Measurements from ENCODE around the gene TIPARP. TPM values are rescaled to one million over a fixed set of nuclear protein-coding genes. Genes with fewer than 3 reads are reported as not detected.

TIPARP gene
- total and polyA plus RNA-seq, 2 of the 8 experiments (the other 6 are each of a cell fraction or from before 2014, with no cell fraction given), result 1.6 to 5.8 TPM

DNA sequence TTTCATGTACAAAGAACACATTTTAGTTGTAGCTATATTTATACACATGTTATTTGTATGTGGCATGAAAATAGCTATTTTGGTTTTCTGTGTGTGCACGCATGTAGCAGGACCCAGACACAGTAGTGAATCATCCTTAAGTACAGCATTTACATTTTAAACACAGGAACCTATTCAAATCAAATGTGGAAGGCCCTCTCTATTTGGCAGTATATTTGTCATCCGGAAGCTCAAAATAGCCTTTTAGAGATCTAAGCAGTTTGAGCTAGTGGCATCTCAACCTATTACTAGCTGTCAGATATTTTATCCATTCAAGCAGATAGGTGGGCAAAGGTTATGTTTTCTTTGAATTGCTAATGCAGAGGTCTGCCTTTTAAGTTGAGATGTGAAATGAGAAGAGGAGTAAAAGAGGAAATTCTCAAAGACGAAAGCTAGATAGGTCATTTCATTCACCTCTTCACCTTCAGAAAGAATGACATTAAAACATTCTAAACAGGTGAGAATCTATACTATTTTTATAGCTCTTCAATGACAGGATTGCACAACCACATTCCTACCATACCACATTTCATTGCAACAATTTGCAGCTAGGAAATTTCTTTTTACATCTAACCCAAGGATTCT lies 46.3 kb upstream of the TIPARP start:
- no peak overlapping the region for H3K4me2 ChIP-seq (ENCODE audit: insufficient read depth in 1 of 2, low read depth in 2 of 2, low read length in 2 of 2)
- FAIRE-seq, result no peak
- no peaks in the 10 kb centered on the region for H3K23me2 ChIP-seq (ENCODE audit: low read depth, low read length)
- no peak overlapping the region for H3K9ac ChIP-seq (replicated peaks in 1 of 4; ENCODE audit: extremely low read depth in 1 of 4, low read depth in 3 of 4, low read length in 3 of 4)
- H2BK20ac ChIP-seq (ENCODE audit: low read length), result no peak overlapping the region
- ChIA-PET CTCF (ENCODE audit: partially characterized antibody) (interaction anchor here (0.8 to 1.7 kb wide), 3 partner anchors 45 to 510 kb away, joined by 3 to 6 read pairs (median 4); no protein-coding TSS in a partner anchor), POLR2A (ENCODE audit: partially characterized antibody) (interaction anchor here (1.0 kb wide), 1 partner anchor 48 kb away, joined by 3 read pairs; no protein-coding TSS in a partner anchor)
- no peaks in the 10 kb centered on the region for H3K9me3 ChIP-seq (ENCODE audit: insufficient read depth in 2 of 2, low read depth in 1 of 2, low read length in 1 of 2)
- H4K5ac ChIP-seq (ENCODE audit: insufficient read length, low read depth, low read length), result no peak overlapping the region
- no peaks in the 10 kb centered on the region for H3K79me1 ChIP-seq (ENCODE audit: low read depth, low read length)
- H2AK5ac ChIP-seq (ENCODE audit: low read depth, low read length), result no peak overlapping the region
- WGBS, 2 experiments (ENCODE audit: extremely low coverage in 1 of 2, insufficient coverage in 1 of 2, insufficient read length in 1 of 2, insufficient replicate concordance in 2 of 2, low coverage in 1 of 2, low lambda C conversion rate in 2 of 2, missing lambda C conversion rate in 1 of 2), result 83% methylated on average over 3 of the region's 3 CpGs; no CpG with 5 or more reads in 1 of the 2 experiments
- no peak overlapping the region for H3K56ac ChIP-seq (replicated peaks; ENCODE audit: insufficient read length, low read depth, low read length)
- no peak overlapping the region for H3K27ac ChIP-seq (ENCODE audit: low read depth, low read length)
- no peak overlapping the region for H2BK120ac ChIP-seq (replicated peaks; ENCODE audit: low read depth, low read length)
- H4K91ac ChIP-seq (replicated peaks; ENCODE audit: insufficient read length, low read length), result no peak overlapping the region
- no peaks in the 10 kb centered on the region for H3K79me2 ChIP-seq (ENCODE audit: control insufficient read depth in 1 of 2, insufficient read depth in 2 of 2, low read length in 2 of 2)
- no peak overlapping the region for H2BK12ac ChIP-seq (ENCODE audit: low read depth, low read length)
- no peaks in the 10 kb centered on the region for H3K36me3 ChIP-seq (ENCODE audit: control insufficient read depth in 2 of 4, insufficient read depth in 4 of 4, low read length in 3 of 4)
- no peak overlapping the region for H3K18ac ChIP-seq (ENCODE audit: extremely low read depth, low read length)
- TF ChIP-seq CBX5 (IDR thresholded peaks at IDR 0.05; ENCODE audit: low read depth, low read length) (no peak), TEAD4 (IDR thresholded peaks at IDR 0.05; ENCODE audit: low read depth, low read length) (peak; percentile 53; the same call in 1 of the 2 replicates), CEBPB (IDR thresholded peaks at IDR 0.05; ENCODE audit: low read depth, low read length) (peak; percentile 93)
- H2BK5ac ChIP-seq (ENCODE audit: low read depth, low read length), result no peak overlapping the region
- H3K4me3 ChIP-seq (ENCODE audit: extremely low read depth in 1 of 4, insufficient read depth in 2 of 4, low read depth in 3 of 4, low read length in 4 of 4), result no peak overlapping the region
- H4K8ac ChIP-seq (ENCODE audit: extremely low read depth, insufficient read depth, low read length), result no peak overlapping the region
- H3K4me1 ChIP-seq (replicated peaks in 1 of 4; ENCODE audit: control insufficient read depth in 3 of 4, insufficient read depth in 4 of 4, low read length in 3 of 4), result peaks cover 0 to 11% (median 5%) of the 10 kb centered on the region in 4 experiments; a peak in 5 of 7 replicates
- H2BK15ac ChIP-seq (ENCODE audit: low read length), result no peak overlapping the region
- no peaks in the 10 kb centered on the region for H3K27me3 ChIP-seq (replicated peaks in 1 of 4; ENCODE audit: control insufficient read depth in 3 of 4, extremely low read depth in 1 of 4, insufficient read depth in 3 of 4, low read length in 3 of 4)
- H3K23ac ChIP-seq (ENCODE audit: insufficient read length), result no peak overlapping the region
- H3K4ac ChIP-seq (replicated peaks; ENCODE audit: insufficient read length, low read depth, low read length), result no peak overlapping the region
- H4K20me1 ChIP-seq (replicated peaks in 1 of 2; ENCODE audit: control insufficient read depth in 1 of 2, insufficient read depth in 2 of 2, low read length in 2 of 2), result no peaks in the 10 kb centered on the region
- no peak overlapping the region for H3K14ac ChIP-seq (ENCODE audit: insufficient read length)
- H2AFZ ChIP-seq (ENCODE audit: low read length), result no peak overlapping the region
- DNase-seq (ENCODE audit: low read depth in 1 of 2, low spot score in 2 of 2), result no peak
